ENCODE results near the gene UBE2I.
"Not testable (repeated sequence)": the region's sequence is repeated elsewhere in the genome, so short reads cannot be mapped to it uniquely, and the experiment has no call there.

UBE2I gene

DNA sequence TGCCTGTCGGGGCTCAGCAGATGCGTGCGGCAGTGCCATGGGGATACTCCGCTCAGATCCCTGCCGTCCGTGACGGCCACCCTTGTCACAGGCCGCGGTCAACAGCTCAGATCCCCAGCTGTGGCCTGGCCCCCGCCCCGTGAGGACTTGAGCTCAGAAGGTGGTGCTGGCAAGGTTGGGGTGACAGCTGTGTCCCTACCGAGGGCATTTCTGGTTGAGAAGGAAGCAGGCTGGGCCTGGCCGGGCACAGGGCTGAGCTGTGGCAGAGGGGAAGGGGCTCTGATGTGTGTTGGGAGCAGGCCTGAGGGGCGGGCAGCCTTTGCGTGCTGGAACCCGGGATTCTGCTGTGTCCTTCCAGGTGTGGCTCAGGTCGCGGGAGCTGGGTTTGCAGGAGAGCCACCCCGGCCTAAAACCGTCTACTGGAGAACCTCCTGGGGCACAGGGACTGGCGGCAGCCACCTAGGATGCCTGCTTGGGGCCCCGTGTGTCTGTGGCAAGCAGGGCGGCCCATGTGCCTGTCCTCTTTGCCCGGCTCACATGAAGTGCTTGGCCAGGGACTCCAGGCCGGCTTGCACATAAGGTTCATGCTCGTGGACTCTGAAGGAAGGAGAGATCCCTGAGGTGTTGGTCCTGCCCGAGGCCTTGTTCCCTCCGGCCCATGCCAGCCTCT is 5.1 kb downstream of the UBE2I start:
- no peak for DNase-seq

DNA sequence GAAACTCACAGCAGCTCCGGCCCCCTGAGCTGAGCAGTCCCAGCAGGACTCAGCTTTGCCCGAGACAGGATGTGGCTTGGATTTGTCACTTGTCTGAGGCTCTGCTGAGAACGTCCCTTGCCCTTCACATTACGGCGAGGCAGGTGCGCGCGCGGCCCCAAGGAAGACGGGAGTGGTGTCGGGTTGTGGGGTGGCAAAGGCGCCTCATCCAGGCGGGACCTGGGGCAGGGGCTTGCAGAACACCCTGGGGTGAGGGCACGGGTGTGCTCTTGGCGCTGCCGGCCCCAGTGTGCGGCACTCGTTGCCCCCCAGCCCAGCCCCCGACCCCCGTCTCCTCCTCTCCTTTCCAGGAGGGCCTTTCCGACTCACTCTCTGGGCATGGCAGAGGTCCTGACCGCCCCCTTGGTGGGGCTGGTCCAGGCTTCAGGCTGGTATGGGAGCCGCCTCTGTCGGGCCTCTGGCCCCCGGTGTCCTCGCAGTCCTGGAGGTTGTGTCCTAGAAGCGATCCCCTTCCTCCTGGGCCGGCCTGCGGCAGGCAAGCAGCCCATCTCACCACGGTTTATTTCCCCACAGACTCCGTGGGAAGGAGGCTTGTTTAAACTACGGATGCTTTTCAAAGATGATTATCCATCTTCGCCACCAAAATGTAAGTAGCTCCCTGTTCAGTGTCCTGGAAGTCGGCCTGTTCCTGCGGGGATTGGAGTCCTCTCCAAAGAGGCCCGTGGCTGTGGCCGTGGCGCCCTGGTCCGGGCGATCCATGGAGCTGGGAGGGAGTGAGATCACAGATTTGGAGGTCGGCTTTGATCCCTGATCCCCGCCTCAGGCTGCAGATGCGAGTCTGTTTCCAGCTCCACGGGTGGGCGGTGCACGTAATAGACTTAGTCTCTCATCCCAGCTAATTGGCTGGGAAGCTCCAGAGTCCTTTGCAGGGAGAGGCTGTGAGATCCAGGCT is 5.9 kb downstream of the UBE2I start:
- DNase-seq: no peak

DNA sequence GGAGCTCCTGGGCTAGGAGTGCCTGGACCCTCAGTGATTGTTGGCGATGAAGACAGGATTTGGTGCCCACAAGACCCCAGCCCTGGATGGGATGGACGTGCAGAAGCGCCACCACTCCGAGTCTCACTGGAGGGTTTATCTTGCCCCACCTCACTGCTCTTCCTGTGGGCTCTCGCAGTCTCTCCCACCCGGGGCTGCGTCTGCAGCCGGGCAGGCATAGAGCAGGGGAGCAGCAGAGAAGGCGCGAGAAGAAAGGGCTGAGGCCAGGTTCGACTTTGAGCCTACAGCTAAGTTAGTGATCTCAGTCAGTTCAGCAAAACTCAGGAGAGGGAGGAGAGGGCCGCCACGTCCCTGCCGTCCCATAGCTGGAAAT is 6.6 kb downstream of the UBE2I start:
- DNase-seq: no peak

DNA sequence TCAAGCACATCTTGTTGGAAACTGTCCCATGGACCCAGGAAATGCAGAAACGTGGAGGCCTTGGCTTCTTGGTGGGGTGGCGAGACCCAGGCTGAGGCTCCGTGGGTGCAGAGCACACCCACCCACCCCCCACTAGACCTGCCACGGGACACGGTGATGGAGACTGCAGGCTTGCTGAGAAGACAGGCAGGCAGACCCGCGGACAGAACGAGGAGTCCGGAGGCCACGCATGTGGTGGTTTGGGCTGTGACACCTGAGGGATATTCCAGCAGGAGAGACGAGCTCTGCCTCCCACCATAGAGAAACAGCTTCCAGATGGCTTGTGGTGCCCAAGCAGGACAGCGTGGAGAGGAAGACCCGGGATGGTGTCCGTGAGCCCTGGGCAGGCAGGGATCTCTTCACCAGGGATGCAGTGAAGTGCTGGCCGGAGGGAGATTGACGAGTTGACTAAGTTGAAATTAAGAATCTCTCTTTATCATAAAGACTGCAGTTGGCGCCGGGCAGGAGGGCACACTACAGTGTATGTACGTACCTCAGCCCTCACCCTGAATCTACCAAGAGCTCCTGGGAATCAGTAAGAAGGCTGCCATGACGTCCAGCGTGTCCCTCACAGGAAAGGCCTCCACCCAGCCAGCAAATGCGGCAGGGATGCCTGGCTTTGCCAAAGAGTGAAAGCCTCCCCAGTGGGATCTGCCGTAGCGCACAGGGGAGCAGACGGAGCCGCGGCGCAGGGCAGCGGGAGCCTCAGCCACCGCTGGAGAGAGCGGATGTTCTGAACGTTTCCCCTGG is 8.2 kb downstream of the UBE2I start:
- DNase-seq: no peak

DNA sequence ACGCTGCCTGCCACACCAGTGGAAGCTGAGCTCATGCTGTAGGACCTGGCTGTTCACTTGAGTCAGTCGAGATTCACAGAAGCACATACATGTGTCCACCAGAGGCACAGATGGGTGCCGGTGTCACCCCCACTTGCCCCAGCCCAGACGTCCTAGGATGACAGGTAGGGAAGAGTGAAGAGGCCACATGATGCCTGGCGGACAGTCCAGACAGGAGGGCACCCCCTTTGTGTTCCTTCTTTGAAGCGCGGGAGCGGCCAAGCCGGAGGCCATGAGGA is 8.8 kb downstream of the UBE2I start:
- no peak for DNase-seq

DNA sequence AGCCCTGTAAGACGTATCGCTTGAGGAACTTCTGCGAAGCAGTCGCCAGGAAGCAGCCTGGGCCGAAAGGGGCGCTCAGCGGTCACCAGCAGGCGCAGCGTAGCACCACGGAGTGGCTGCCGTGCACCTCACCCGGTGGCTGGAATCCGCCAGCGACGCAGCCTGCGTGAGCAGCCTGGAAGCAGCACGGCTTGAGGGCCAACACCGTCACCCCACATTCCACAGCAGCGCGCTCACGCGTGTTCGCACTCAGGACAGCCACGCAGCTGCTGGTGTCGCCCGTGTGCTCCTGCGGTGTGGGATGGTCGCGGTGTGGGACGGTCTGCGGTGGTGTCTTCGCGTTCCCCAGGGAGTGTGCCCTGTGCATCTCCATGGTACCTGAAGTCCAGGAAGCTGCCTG is 9.6 kb downstream of the UBE2I start:
- no peak for DNase-seq

DNA sequence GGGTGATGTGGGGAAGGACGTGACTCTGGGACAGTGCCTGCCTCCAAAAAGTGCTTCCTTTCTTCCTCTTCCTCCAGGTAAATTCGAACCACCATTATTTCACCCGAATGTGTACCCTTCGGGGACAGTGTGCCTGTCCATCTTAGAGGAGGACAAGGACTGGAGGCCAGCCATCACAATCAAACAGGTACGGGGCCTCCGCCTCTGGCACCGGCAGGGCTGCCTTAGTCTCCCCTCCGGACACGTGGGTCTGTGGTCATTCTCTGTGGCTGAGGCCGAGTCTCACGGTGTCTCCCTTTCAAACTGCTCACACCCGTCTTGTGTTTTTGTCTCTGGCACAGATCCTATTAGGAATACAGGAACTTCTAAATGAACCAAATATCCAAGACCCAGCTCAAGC is 10.7 kb downstream of the UBE2I start:
- no peak for DNase-seq

DNA sequence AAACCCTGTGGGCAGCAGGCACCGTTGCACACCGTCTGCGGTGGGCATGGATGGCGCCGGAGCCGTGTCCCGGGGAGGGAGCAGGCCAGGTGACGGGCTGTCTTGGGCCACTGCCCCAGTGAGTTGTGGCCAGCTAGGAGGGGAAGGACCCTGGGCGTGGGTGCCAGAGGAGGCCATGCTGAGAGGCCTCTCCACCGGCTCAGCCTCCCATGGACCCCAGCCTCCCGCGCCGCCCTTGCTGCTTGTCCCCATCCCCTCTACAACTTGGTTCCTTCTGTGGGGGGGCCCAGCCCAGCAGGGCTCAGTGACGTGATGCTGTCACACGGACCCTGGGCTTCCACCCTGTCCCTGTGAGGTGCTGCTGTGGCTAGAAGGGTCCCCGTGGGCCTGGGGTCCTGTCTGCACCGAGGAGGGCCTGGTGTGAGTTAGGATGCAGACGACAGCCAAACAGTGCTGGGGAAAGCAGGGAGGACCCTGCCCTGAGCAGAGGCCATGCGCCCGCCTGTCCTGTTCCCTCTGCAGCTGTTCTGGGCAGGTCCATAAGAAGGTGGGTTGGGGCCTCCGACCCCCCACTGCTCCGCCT is 11.3 kb downstream of the UBE2I start:
- no peak for DNase-seq

DNA sequence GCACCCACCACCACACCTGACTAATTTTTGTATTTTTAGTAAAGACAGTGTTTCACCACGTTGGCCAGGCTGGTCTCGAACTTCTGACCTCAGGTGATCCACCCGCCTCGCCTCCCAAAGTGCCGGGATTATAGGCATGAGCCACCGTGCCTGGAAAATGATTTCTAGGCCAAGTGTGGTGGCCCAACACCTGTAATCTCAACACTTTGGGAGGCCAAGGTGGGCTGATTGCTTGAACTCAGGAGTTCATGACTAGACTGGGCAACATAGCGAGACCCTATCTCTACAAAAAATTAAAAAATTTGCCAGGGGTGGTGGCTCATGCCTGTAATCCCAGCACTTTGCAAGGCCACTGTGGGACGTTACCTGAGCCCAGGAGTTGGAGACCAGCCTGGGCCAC is 13.0 kb downstream of the UBE2I start:
- DNase-seq: no peak

DNA sequence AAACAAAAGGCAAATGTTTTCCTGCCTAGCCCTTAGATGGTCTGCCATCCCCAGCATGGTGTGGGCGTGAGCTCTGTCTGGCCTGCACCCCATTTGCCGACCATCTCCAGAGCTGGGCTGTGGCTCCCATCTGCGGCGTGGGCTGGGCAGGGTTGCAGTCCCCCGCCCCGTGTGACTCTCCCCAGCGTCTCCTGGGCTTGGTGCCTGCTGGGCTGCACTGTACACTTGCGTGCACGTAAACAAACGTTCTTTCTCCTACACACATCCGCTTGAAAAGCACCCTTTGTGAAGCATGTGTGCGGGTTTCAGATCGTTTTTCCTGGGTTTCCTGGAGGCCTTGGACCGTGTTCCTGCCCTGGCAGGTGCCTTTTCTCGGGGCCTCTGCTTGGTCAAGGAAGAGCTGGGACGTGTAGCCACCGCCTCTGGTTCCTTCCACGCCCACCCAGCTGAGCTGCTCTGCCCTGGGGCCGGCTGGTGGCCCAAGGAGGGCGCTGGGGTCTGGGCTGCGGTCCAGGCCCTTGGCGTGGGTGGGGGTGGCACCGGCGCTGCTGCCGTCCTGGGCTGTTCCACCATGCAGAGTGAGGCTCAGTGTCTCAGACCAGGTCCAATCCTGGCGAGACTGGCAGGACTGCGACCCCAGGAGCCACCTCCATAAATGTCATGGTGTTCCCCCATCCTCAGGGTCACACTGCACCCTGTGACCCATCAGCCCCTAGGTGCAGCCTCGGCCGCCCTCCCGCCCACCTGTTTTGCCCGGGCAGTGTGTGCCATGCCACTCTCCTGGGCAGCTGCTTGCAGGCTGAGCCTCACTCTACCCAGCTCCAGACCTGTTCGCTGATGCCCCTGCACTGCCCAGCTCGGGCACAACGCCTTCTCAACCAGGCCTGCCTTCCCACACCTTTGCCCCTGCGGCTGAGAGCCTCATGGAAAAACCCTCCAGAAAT is 14.1 kb downstream of the UBE2I start:
- DNase-seq: no peak

DNA sequence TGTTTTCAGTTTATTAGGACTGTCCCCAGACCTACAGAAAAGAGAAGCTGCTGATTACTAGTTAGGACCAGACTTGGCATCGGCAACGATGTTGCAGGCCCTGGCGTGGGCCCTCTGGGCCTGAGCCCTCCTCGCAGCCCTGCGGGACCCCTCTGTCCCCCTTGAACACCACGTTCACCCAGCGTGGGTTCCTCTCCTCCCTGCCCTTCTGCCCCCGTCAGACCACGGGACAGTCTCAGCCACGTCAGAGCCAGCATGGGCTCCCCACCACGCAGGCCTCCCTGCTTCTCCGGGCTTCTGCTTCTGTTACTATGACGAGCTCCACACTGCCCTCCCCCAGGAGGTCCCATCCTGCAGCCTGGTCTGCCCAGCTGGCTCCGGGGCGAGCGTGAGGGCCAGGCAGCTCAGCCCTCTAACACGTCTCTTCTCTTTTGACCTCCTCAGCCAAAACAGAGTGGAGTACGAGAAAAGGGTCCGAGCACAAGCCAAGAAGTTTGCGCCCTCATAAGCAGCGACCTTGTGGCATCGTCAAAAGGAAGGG is 14.9 kb downstream of the UBE2I start:
- no peak for DNase-seq

DNA sequence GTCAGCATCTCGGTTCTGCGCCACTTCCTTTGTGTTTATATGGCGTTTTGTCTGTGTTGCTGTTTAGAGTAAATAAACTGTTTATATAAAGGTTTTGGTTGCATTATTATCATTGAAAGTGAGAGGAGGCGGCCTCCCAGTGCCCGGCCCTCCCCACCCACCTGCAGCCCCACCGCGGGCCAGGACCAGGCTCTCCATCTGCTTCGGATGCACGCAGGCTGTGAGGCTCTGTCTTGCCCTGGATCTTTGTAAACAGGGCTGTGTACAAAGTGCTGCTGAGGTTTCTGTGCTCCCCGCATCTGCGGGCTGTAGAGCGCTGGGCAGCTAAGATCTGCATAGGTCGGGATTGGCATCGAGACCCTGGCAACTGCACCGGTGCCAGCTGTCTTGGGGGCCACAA is 15.8 kb downstream of the UBE2I start:
- no peak for DNase-seq

DNA sequence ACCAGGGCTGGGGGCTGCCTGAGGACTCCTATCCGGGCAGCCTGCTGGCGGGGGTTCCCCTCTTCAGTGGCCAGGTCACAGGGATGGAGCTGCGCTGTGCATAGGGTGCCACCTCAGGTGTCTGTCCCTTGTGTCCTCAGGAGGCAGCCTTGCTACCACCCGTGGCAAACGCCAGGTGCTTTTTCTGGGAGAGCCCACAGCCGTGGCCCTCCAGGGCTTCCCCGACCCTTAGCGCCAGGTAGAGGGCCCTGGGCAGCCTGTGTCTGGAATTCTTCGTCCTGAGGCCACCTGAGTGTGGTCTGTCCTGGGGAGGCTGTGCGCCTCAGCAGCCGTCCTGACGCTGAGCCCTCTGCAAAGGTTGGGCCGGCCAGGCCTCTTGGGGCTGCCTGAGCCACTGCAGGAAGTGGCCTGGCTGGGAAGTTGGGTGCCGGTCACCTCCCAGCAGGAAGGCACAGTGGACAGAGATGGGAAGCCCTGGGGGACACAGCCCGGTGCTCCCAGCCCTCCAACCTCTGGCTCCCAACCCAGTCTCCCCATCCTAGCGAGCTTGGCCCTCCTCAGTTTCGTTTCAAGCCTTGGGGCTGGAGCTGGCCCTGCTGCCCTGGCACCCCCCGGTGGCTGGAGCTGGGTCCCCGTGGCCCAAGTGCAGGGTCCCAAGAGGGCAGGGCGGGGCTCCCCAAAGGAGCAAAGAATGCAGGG is 16.4 kb downstream of the UBE2I start:
- no peak for DNase-seq

DNA sequence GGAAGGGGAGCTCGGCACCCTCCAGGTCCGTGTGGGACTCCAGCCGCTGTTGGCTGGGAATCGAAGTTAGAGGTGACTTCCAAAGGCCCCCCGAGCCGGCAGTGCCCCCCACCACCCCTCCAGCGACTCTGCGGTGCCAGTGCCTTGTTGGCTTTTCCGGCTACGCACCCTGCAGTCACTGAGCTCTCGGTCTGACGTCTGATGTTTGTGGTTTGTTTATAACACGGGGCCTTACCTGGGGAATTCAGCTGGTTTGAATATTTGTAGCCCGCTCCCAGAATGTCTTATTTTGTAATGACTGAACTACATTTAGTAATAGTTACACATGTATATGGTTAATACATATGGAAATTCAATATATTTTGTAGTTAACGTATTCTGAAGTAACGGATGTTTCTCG is 17.0 kb downstream of the UBE2I start:
- DNase-seq: no peak

DNA sequence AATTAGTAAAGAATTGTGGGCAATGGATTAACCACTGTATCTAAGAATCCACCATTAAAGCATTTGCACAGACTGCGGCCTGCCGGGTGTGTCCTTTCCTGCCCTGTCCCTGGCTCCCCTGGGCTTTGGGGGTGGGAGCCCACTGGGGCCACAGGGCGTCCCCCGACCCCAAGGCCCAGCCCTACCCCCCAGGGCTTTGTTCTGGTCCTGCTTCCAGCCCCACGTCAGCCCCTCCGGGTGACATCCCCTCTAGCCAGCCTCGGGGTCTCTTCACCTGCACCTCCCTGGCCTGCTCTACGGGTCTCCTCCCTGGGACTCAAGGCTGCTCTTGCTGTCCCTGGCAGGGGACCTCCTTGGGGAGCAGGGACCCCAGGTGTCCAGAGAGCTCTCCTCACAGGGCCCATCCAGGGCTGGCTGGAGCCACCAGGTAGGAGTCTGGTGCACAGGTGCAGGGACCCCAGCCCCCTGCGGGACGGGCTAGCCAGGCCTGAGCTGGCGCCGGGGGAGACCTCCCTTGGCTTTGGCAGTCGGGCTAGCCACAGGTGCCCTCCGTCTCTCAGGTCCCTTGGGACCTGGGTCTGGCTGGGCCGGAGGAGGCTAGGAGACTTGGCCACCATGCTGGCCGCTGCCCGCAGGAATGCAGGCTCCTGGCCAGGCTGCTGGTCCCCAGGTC is 17.6 kb downstream of the UBE2I start:
- no peak for DNase-seq

DNA sequence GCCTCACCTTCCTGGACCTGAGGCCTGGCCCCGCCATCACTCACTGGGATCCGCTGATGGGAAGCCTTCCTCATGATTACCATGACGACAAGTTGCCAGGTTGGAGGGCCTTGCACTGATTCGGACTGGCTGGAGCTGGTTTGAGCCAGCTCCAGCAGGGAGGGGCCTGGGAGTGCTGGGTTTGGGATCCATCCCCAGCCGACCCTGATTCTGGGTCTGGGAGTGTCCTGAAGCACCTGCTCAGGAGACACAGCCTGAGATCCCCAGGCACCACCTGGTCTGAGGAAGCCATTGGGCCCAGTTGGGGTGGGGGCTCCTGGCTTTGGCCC is 18.1 kb downstream of the UBE2I start:
- DNase-seq: no peak

DNA sequence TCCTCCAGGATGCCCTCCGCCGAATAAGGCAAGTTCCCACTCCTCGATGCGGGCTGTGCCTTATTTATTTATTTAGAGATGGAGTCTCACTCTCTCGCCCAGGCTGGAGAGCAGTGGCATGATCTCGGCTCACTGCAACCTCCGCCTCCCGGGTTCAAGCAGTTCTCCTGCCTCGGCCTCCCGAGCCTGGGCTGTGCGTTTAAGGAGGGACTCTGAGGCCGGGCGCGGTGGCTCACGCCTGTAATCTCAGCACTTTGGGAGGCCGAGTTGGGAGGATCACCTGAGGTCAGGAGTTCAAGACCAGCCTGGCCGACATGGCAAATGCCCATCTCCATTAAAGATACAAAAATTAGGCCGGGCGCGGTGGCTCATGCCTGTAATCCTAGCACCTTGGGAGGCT is 18.7 kb downstream of the UBE2I start:
- not testable (repeated sequence) for DNase-seq

DNA sequence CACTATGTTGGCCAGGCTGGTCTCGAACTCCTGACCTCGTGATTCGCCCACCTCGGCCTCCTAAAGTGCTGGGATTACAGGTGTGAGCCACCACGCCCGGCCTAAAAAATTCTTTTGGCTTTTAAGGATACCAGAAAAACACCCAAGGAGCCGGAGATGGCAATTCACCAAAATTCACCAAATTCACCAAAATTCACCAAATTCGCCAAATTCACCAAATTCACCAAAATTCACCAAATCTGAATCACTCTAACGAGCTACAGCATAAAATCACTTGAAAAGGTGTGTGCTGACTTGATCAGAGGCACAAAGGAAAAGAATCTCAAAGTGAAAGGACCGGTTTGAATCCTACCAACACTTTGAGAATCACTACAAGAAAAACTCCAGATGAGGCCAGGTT is 19.5 kb downstream of the UBE2I start:
- not testable (repeated sequence) for DNase-seq

DNA sequence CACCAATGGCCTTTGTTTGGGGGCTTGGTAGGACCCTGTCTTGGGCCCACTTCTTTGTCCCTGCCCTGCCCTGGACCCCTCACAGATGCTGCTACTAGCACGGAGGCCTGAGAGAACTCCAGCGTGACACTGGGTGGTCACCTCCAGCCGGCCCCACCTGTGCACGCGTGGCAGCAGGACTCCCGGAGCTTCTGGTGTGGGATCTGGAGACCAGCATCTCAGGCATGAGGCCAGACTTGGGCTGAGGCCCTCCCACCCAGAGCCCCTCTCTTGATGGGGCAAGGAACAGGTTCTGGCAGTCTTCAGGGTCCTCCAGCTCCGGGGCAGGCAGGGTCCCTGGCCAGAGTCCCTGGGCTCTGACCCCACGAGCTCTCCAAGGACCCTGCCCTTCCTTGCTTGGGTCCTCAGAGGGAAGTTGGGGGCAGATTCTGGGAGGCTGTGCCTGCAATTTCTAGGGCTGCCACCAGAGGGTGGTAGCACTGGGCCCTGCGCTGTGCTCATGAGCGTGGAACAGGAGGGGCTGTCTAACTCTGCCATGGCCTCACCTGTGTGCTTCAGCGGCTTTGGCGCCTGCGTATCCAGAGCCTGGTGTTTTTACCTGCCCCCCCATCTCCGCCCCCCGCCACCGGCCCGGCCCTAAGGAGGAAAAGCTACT is 21.0 kb downstream of the UBE2I start:
- no peak for DNase-seq

DNA sequence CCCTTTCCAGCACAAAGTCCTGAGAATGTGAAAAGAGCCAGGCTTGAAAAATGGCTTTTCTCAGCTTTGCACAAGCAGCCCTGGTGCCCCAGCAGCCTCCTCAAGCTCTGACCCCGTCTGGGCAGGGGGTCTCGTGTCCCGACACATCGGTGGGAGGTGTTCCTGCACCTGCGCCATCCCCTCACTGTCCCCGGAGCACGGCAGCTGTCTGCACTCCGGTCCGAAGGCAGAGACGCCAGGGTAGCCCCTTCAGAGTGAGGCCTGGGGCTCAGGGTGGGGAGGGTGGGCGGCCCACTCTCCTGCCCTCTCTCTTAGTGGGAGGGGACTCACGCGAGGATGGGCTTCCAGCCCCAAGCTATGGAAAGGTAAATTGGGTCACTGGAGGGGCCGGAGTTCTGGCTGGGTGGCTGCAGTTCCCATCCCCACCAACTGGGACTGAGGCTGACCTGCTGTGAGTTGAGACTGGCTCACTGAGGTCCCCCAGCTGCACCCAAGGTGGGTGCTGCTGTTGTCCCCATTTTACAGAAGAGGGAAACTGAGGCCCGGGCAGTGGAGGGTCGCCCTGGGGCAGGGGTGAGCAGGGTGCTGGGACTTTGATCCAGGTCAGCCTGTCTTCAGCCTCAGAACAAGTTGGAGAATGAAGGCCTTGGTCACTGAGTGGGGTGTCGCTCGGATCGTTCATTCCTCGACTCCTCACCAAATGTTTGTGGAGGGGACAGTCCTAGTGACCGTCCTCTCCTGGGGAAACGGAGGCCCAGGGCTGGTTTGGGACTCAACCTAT is 21.7 kb downstream of the UBE2I start:
- no peak for DNase-seq
